HG02884 (cell line): Measurements from ENCODE around the gene SRSF3.
"Not testable (repeated sequence)": the region's sequence is repeated elsewhere in the genome, so short reads cannot be mapped to it uniquely, and the experiment has no call there.

Experiments
- ATAC-seq: cut with Tn5 transposase; IDR thresholded peaks from one replicate; pipeline ENCODE4 v1.9.1; 2021; ENCODE audit warnings: mild to moderate bottlenecking, moderate library complexity; ENCODE audit not compliant: unreplicated experiment

Gene SRSF3

GRCh38 chr6:36574679-36575078 lies 19.5 kb upstream of the SRSF3 start:
- ATAC-seq: no peak

GRCh38 chr6:36576578-36576977 lies 17.6 kb upstream of the SRSF3 start:
- ATAC-seq: no peak

GRCh38 chr6:36577301-36577700 lies 16.9 kb upstream of the SRSF3 start:
- no peak for ATAC-seq

- ATAC-seq: no peak
Measured at GRCh38 chr6:36578030-36578429, 16.1 kb upstream of the SRSF3 start.

GRCh38 chr6:36578431-36578830 lies 15.7 kb upstream of the SRSF3 start:
- ATAC-seq: no peak

GRCh38 chr6:36580184-36580526 lies 14.0 kb upstream of the SRSF3 start:
- no peak for ATAC-seq

- ATAC-seq: no peak
Measured at GRCh38 chr6:36581716-36582115, 12.4 kb upstream of the SRSF3 start.

GRCh38 chr6:36586606-36587005 lies 7.6 kb upstream of the SRSF3 start:
- no peak for ATAC-seq

- ATAC-seq: not testable (repeated sequence)
Measured at GRCh38 chr6:36589025-36589400, 5.1 kb upstream of the SRSF3 start.

GRCh38 chr6:36590237-36590636 lies 3.9 kb upstream of the SRSF3 start:
- ATAC-seq: no peak

GRCh38 chr6:36592221-36592655 lies 1.9 kb upstream of the SRSF3 start:
- ATAC-seq: no peak

- no peak for ATAC-seq
Measured at GRCh38 chr6:36593569-36594028, 563 bp upstream of the SRSF3 start.

GRCh38 chr6:36594816-36595643 lies 868 bp downstream of the SRSF3 start:
- ATAC-seq: no peak

- no peak for ATAC-seq
Measured at GRCh38 chr6:36596356-36596755, 2.2 kb downstream of the SRSF3 start.

GRCh38 chr6:36597775-36598174 lies 3.6 kb downstream of the SRSF3 start:
- no peak for ATAC-seq

GRCh38 chr6:36598326-36598725 lies 4.2 kb downstream of the SRSF3 start:
- ATAC-seq: no peak

- ATAC-seq: no peak
Measured at GRCh38 chr6:36598739-36599318, 4.7 kb downstream of the SRSF3 start.

- no peak for ATAC-seq
Measured at GRCh38 chr6:36599791-36600209, 5.6 kb downstream of the SRSF3 start.

- no peak for ATAC-seq
Measured at GRCh38 chr6:36600564-36601146, 6.5 kb downstream of the SRSF3 start.

GRCh38 chr6:36601818-36602217 lies 7.7 kb downstream of the SRSF3 start:
- ATAC-seq: not testable (repeated sequence)

- ATAC-seq: no peak
Measured at GRCh38 chr6:36603222-36604089, 9.3 kb downstream of the SRSF3 start.
